HepG2 (cell line): ENCODE data around the gene ANO9. TPM values are rescaled to one million over a fixed set of nuclear protein-coding genes. Genes with fewer than 3 reads are reported as not detected.
A peak's percentile ranks its signal among the peaks of the same experiment; 100 is the strongest.

ENCODE experiments used
- AGO1 ChIP-seq: fragments of 200-400 bp; formaldehyde crosslinking; IDR thresholded peaks from 2 replicates; pipeline ENCODE4 v1.6.1; 2017; ENCODE audit warnings: mild to moderate bottlenecking, low read depth, low read length, moderate library complexity; ENCODE audit not compliant: poor library complexity, severe bottlenecking
- CBX5 ChIP-seq: sonication (generic); formaldehyde crosslinking; IDR thresholded peaks from 2 replicates; pipeline ENCODE4 v1.4.0; 2020; ENCODE audit warnings: missing genetic modification reagents, borderline replicate concordance
- GATA4 ChIP-seq: sonication (generic); IDR thresholded peaks from 2 replicates; pipeline ENCODE4 v1.6.1; 2016; ENCODE audit warnings: antibody characterized with exemption, low read depth, borderline replicate concordance
- HMG20B ChIP-seq: conservative IDR thresholded peaks from 2 replicates; pipeline ENCODE4 v1.6.1; 2016; ENCODE audit warnings: missing genetic modification reagents, missing compliant biosample characterization
- IRX3 ChIP-seq: sonication (generic); formaldehyde crosslinking; IDR thresholded peaks from 2 replicates; pipeline ENCODE4 v1.8.1; 2023; ENCODE audit warnings: mild to moderate bottlenecking, low read depth, missing genetic modification reagents, borderline replicate concordance
- NFRKB ChIP-seq: fragments of 450-650 bp; IDR thresholded peaks from 2 replicates; pipeline ENCODE4 v1.6.1; 2017
- ONECUT2 ChIP-seq: sonication (generic); formaldehyde crosslinking; IDR thresholded peaks from 2 replicates; pipeline ENCODE4 v1.4.0; 2020; ENCODE audit warnings: missing genetic modification reagents
- PCBP1 ChIP-seq: fragments of 200-400 bp; formaldehyde crosslinking; IDR thresholded peaks from 2 replicates; pipeline ENCODE4 v1.6.1; 2017; ENCODE audit warnings: mild to moderate bottlenecking, low read depth, low read length, borderline replicate concordance
- POLR2AphosphoS5 ChIP-seq: IDR thresholded peaks from 2 replicates; pipeline ENCODE4 v1.6.1; 2012; ENCODE audit warnings: low read depth, low read length
- REL ChIP-seq: sonication (generic); formaldehyde crosslinking; conservative IDR thresholded peaks from 2 replicates; pipeline ENCODE4 v1.8.0; 2022; ENCODE audit warnings: mild to moderate bottlenecking, missing genetic modification reagents, moderate library complexity
- STAG1 ChIP-seq: sonication (generic); formaldehyde crosslinking; IDR thresholded peaks from 2 replicates; pipeline ENCODE4 v1.4.0; 2020; ENCODE audit warnings: missing genetic modification reagents
- ZNF468 ChIP-seq: sonication (generic); formaldehyde crosslinking; IDR thresholded peaks from 2 replicates; pipeline ENCODE4 v1.8.0; 2022; ENCODE audit warnings: mild to moderate bottlenecking, moderate library complexity, missing genetic modification reagents
- ZNF737 ChIP-seq: sonication (generic); formaldehyde crosslinking; IDR thresholded peaks from 2 replicates; pipeline ENCODE4 v1.5.0; 2020; ENCODE audit warnings: missing genetic modification reagents, mild to moderate bottlenecking, borderline replicate concordance
- ZNF776 ChIP-seq: sonication (generic); formaldehyde crosslinking; IDR thresholded peaks from 2 replicates; pipeline ENCODE4 v1.4.0; 2020; ENCODE audit warnings: mild to moderate bottlenecking, missing genetic modification reagents
- polyA plus RNA-seq, 8 experiments: library from polyadenylated mRNA; depleted of rRNA in 3 of 8; stranded (reverse) in 7 of 8; unstranded in 1 of 8; fragments of >200 nt; fragmentation: Illumina TruSeq in 4 of 8; extraction: Trizol in 4 of 8; gene quantifications; 2 replicates each; pipeline versions ENCODE4 v1.2.1 to v1.2.3, GENCODE V29; 2011 to 2016; ENCODE audit warnings: low read depth in 4 of 8, missing spikeins in 1 of 8, mixed read lengths in 1 of 8; ENCODE audit not compliant: insufficient read depth in 1 of 8
- total RNA-seq, 5 experiments: library from RNA; depleted of rRNA; stranded (reverse); fragments of >200 nt; fragmentation: Illumina TruSeq; extraction: Trizol; gene quantifications; 2 replicates each; pipeline ENCODE4 v1.2.3, GENCODE V29; 2016; ENCODE audit warnings: low read depth in 1 of 5
- TF ChIP-seq, protein P1 (sequence below): sonication (generic); formaldehyde crosslinking; IDR thresholded peaks from 2 replicates; pipeline ENCODE4 v1.8.1; 2023; ENCODE audit warnings: mild to moderate bottlenecking, missing genetic modification reagents
- TF ChIP-seq, protein P2 (sequence below): sonication (generic); formaldehyde crosslinking; IDR thresholded peaks from 2 replicates; pipeline ENCODE4 v1.5.0; 2020; ENCODE audit warnings: mild to moderate bottlenecking, missing genetic modification reagents, moderate library complexity
- TF ChIP-seq, protein P3 (sequence below): sonication (generic); formaldehyde crosslinking; IDR thresholded peaks from 2 replicates; pipeline ENCODE4 v1.9.0; 2022; ENCODE audit warnings: missing genetic modification reagents, mild to moderate bottlenecking, borderline replicate concordance
- TF ChIP-seq, protein P4 (sequence below): sonication (generic); formaldehyde crosslinking; IDR thresholded peaks from 2 replicates; pipeline ENCODE4 v1.9.0; 2021; ENCODE audit warnings: mild to moderate bottlenecking, missing genetic modification reagents

ANO9 gene
- total and polyA plus RNA-seq, 2 of the 13 experiments (the other 11 are each of a cell fraction or from before 2014, with no cell fraction given) = 8.9 to 14.3 TPM

DNA sequence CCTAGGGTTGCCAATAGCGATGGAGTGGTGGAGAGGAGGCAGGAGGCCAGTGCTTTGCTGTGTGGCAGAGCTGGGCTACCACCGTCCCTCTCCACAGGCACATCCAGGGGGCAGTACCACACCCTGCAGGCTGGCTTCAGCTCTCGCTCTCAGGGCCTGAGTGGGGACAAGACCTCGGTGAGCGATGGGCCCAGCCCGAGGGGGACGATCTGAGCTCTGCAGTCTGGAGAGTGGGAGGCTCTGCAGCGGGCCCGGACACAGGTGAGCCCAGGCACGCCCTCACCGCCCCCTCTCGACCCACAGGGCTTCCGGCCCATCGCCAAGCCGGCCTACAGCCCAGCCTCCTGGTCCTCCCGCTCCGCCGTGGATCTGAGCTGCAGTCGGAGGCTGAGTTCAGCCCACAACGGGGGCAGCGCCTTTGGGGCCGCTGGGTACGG is 45.3 kb downstream of the ANO9 start (continued):
- TF ChIP-seq, protein P1, sequence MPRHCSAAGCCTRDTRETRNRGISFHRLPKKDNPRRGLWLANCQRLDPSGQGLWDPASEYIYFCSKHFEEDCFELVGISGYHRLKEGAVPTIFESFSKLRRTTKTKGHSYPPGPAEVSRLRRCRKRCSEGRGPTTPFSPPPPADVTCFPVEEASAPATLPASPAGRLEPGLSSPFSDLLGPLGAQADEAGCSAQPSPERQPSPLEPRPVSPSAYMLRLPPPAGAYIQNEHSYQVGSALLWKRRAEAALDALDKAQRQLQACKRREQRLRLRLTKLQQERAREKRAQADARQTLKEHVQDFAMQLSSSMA (CRISPR knock-in tag) = no peak
- TF ChIP-seq NFRKB (no peak), ZNF737 (CRISPR knock-in tag) (no peak), GATA4 (no peak), POLR2AphosphoS5 (no peak), IRX3 (CRISPR knock-in tag) (no peak), REL (CRISPR knock-in tag) (no peak), ZNF468 (CRISPR knock-in tag) (no peak), PCBP1 (no peak), STAG1 (CRISPR knock-in tag) (peak; percentile 47), ONECUT2 (CRISPR knock-in tag) (no peak), HMG20B (CRISPR knock-in tag) (no peak), AGO1 (no peak), CBX5 (CRISPR knock-in tag) (no peak), ZNF776 (peak; percentile 28)
- TF ChIP-seq, protein P2, sequence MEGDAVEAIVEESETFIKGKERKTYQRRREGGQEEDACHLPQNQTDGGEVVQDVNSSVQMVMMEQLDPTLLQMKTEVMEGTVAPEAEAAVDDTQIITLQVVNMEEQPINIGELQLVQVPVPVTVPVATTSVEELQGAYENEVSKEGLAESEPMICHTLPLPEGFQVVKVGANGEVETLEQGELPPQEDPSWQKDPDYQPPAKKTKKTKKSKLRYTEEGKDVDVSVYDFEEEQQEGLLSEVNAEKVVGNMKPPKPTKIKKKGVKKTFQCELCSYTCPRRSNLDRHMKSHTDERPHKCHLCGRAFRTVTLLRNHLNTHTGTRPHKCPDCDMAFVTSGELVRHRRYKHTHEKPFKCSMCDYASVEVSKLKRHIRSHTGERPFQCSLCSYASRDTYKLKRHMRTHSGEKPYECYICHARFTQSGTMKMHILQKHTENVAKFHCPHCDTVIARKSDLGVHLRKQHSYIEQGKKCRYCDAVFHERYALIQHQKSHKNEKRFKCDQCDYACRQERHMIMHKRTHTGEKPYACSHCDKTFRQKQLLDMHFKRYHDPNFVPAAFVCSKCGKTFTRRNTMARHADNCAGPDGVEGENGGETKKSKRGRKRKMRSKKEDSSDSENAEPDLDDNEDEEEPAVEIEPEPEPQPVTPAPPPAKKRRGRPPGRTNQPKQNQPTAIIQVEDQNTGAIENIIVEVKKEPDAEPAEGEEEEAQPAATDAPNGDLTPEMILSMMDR = peak; percentile 79
- TF ChIP-seq, protein P3, sequence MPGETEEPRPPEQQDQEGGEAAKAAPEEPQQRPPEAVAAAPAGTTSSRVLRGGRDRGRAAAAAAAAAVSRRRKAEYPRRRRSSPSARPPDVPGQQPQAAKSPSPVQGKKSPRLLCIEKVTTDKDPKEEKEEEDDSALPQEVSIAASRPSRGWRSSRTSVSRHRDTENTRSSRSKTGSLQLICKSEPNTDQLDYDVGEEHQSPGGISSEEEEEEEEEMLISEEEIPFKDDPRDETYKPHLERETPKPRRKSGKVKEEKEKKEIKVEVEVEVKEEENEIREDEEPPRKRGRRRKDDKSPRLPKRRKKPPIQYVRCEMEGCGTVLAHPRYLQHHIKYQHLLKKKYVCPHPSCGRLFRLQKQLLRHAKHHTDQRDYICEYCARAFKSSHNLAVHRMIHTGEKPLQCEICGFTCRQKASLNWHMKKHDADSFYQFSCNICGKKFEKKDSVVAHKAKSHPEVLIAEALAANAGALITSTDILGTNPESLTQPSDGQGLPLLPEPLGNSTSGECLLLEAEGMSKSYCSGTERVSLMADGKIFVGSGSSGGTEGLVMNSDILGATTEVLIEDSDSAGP (CRISPR knock-in tag) = peak; percentile 88; the same call in 1 of the 2 replicates
- TF ChIP-seq, protein P4, sequence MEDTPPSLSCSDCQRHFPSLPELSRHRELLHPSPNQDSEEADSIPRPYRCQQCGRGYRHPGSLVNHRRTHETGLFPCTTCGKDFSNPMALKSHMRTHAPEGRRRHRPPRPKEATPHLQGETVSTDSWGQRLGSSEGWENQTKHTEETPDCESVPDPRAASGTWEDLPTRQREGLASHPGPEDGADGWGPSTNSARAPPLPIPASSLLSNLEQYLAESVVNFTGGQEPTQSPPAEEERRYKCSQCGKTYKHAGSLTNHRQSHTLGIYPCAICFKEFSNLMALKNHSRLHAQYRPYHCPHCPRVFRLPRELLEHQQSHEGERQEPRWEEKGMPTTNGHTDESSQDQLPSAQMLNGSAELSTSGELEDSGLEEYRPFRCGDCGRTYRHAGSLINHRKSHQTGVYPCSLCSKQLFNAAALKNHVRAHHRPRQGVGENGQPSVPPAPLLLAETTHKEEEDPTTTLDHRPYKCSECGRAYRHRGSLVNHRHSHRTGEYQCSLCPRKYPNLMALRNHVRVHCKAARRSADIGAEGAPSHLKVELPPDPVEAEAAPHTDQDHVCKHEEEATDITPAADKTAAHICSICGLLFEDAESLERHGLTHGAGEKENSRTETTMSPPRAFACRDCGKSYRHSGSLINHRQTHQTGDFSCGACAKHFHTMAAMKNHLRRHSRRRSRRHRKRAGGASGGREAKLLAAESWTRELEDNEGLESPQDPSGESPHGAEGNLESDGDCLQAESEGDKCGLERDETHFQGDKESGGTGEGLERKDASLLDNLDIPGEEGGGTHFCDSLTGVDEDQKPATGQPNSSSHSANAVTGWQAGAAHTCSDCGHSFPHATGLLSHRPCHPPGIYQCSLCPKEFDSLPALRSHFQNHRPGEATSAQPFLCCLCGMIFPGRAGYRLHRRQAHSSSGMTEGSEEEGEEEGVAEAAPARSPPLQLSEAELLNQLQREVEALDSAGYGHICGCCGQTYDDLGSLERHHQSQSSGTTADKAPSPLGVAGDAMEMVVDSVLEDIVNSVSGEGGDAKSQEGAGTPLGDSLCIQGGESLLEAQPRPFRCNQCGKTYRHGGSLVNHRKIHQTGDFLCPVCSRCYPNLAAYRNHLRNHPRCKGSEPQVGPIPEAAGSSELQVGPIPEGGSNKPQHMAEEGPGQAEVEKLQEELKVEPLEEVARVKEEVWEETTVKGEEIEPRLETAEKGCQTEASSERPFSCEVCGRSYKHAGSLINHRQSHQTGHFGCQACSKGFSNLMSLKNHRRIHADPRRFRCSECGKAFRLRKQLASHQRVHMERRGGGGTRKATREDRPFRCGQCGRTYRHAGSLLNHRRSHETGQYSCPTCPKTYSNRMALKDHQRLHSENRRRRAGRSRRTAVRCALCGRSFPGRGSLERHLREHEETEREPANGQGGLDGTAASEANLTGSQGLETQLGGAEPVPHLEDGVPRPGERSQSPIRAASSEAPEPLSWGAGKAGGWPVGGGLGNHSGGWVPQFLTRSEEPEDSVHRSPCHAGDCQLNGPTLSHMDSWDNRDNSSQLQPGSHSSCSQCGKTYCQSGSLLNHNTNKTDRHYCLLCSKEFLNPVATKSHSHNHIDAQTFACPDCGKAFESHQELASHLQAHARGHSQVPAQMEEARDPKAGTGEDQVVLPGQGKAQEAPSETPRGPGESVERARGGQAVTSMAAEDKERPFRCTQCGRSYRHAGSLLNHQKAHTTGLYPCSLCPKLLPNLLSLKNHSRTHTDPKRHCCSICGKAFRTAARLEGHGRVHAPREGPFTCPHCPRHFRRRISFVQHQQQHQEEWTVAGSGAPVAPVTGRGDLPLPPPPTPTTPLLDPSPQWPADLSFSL = no peak
